ENCODE measurements around the gene HLA-DMA. TPM values are rescaled to one million over a fixed set of nuclear protein-coding genes. Genes with fewer than 3 reads are reported as not detected.

The HLA-DMA gene
- total RNA-seq, 1 donor from 2014 or later, result 5.2 TPM

- peaks cover 68% of the 10 kb centered on the region for H3K79me2 ChIP-seq (ENCODE audit: insufficient read depth, low read length)
- no peaks in the 10 kb centered on the region for H3K27me3 ChIP-seq (ENCODE audit: insufficient read depth, low read length)
- H3K4me3 ChIP-seq (ENCODE audit: insufficient read depth, low read depth, low read length), result peak overlapping the region; percentile 97
- Mint-ChIP-seq H3K36me3 (ENCODE audit: low read depth, unreplicated experiment) (peaks cover 30% of the 10 kb centered on the region), H3K4me3 (ENCODE audit: unreplicated experiment) (peak overlapping the region; percentile 100), H3K4me1 (ENCODE audit: low read depth, unreplicated experiment) (peaks cover 21% of the 10 kb centered on the region), H3K27ac (ENCODE audit: unreplicated experiment) (peak overlapping the region; percentile 100), H3K9me3 (ENCODE audit: unreplicated experiment) (no peaks in the 10 kb centered on the region), H3K27me3 (ENCODE audit: low read depth, unreplicated experiment) (no peaks in the 10 kb centered on the region)
- H4K20me1 ChIP-seq (ENCODE audit: insufficient read depth, low read length), result peaks cover 36% of the 10 kb centered on the region
- no peaks in the 10 kb centered on the region for H3K9me3 ChIP-seq (ENCODE audit: insufficient read depth, low read depth, low read length)
- H3K9ac ChIP-seq (ENCODE audit: low read length), result peak overlapping the region; percentile 99
- TF ChIP-seq EZH2 (IDR thresholded peaks at IDR 0.05; ENCODE audit: insufficient read depth, low read length) (no peak), CTCF (IDR thresholded peaks at IDR 0.05; ENCODE audit: insufficient read depth, low read depth, low read length) (no peak)
- DNase-seq (ENCODE audit: low read depth), result peak; percentile 83
- peak overlapping the region; percentile 94 for H3K4me2 ChIP-seq (ENCODE audit: low read length)
- H3K4me1 ChIP-seq (ENCODE audit: insufficient read depth, low read length), result peaks cover 17% of the 10 kb centered on the region
- H3K27ac ChIP-seq (ENCODE audit: low read depth, low read length), result peak overlapping the region; percentile 100
- FAIRE-seq, result no peak
- no peak overlapping the region for H2AFZ ChIP-seq (ENCODE audit: low read depth, low read length)
- peaks cover 21% of the 10 kb centered on the region for H3K36me3 ChIP-seq (ENCODE audit: insufficient read depth, low read length)
These were observed 17.7 kb upstream of the HLA-DMA start for GRCh38 chr6:32970413-32971241.

- peak overlapping the region; percentile 72 for H3K4me3 ChIP-seq (ENCODE audit: insufficient read depth, low read depth, low read length)
- H3K27me3 ChIP-seq (ENCODE audit: insufficient read depth, low read length), result no peaks in the 10 kb centered on the region
- peaks cover 61% of the 10 kb centered on the region for H3K79me2 ChIP-seq (ENCODE audit: insufficient read depth, low read length)
- H3K4me2 ChIP-seq (ENCODE audit: low read length), result peak overlapping the region; percentile 94
- peak; percentile 93 for DNase-seq (ENCODE audit: low read depth)
- no peak for FAIRE-seq
- H4K20me1 ChIP-seq (ENCODE audit: insufficient read depth, low read length), result peaks cover 28% of the 10 kb centered on the region
- H3K9ac ChIP-seq (ENCODE audit: low read length), result peak overlapping the region; percentile 99
- H3K27ac ChIP-seq (ENCODE audit: low read depth, low read length), result peak overlapping the region; percentile 100
- peaks cover 14% of the 10 kb centered on the region for H3K36me3 ChIP-seq (ENCODE audit: insufficient read depth, low read length)
- H3K4me1 ChIP-seq (ENCODE audit: insufficient read depth, low read length), result peaks cover 13% of the 10 kb centered on the region
- Mint-ChIP-seq H3K4me1 (ENCODE audit: low read depth, unreplicated experiment) (peaks cover 20% of the 10 kb centered on the region), H3K27me3 (ENCODE audit: low read depth, unreplicated experiment) (no peaks in the 10 kb centered on the region), H3K4me3 (ENCODE audit: unreplicated experiment) (peak overlapping the region; percentile 100), H3K27ac (ENCODE audit: unreplicated experiment) (peak overlapping the region; percentile 100), H3K9me3 (ENCODE audit: unreplicated experiment) (no peaks in the 10 kb centered on the region), H3K36me3 (ENCODE audit: low read depth, unreplicated experiment) (peaks cover 25% of the 10 kb centered on the region)
- H2AFZ ChIP-seq (ENCODE audit: low read depth, low read length), result no peak overlapping the region
- no peak for TF ChIP-seq CTCF (IDR thresholded peaks at IDR 0.05; ENCODE audit: insufficient read depth, low read depth, low read length)
- no peak for TF ChIP-seq EZH2 (IDR thresholded peaks at IDR 0.05; ENCODE audit: insufficient read depth, low read length)
- H3K9me3 ChIP-seq (ENCODE audit: insufficient read depth, low read depth, low read length), result no peaks in the 10 kb centered on the region
These were observed 17.0 kb upstream of the HLA-DMA start for GRCh38 chr6:32969685-32970412.

Measured in astrocyte (in vitro differentiated cells and primary cell).